NCI-H2196 treated with DMSO at 0.1 percent for 48 hours (cell line): ENCODE measurements around the gene NEIL1.
"Not testable (repeated sequence)": the region's sequence is repeated elsewhere in the genome, so short reads cannot be mapped to it uniquely, and the experiment has no call there.

Experiments
- DNase-seq: peaks from one replicate; lab custom pipeline; 2025; ENCODE audit not compliant: unreplicated experiment; lab: John Stamatoyannopoulos, UW

The NEIL1 gene, protein sequence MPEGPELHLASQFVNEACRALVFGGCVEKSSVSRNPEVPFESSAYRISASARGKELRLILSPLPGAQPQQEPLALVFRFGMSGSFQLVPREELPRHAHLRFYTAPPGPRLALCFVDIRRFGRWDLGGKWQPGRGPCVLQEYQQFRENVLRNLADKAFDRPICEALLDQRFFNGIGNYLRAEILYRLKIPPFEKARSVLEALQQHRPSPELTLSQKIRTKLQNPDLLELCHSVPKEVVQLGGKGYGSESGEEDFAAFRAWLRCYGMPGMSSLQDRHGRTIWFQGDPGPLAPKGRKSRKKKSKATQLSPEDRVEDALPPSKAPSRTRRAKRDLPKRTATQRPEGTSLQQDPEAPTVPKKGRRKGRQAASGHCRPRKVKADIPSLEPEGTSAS

DNA sequence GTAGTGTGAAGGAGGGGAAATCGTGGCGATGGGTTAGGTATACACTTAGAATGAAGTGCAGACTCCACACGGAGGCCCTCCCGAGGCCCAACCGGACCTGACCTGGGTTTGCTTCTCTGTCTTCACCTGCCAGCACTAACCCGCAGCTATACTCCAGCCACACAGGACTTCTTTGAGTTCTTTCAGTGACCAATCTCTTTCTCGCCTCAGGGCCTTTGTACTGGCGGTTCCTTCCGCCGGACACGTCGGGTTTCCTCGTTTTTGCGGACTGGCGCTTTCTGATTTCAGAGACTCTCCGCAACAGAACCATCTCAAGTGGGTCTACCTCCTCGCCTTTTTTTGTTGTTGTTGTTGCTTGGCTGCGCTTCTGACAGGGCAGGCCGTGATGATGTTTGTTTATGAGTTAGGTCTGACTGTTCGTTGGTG lies at the start of gene NEIL1:
Gene NEIL1, plus strand, starts transcription at position 244 of the 426 bp plus-strand sequence. CDS start 1,867 bp downstream, outside the sequence.
- DNase-seq, result no peak

GRCh38 chr15:75298541-75299310 lies 48.1 kb upstream of the NEIL1 start:
- not testable (repeated sequence) for DNase-seq

DNA sequence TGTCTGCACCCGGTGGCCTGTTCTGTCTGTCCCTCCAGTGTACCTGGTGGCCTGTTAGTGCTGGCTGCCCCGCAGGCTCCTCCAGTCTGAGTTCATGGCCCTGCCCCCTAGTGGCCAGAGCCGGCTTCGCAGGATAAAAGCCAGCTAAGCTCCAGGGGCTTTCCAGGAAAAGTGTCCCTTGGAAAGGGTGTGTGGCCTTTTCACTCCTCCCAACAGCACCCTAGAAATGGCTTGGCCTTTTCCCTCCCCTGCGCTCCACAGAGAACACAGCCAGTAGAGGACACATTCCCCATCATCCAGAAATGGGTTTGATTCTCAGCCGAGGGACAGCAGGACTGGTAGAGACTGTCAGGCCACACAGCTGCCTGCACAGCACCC lies 47.5 kb upstream of the NEIL1 start:
- not testable (repeated sequence) for DNase-seq

DNA sequence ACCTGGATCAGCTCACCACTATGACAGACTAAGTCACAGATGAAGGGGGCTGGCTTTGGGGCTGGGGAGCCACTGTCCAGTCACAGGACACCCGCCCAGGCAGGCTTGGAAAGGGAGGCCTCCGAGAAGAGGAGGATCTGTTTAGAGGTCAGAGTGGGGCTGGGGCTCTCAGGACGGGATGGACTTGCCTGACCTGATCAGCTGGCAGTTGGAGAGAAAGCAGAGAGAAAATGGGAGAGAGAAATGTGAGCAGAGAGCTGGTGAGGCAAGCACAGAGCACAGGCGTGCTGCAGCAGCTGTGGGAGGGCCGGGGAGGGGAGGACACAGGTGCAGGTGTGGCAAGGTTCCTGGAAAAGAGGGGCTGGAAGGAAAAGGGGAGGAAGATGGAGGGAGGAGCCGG lies 46.8 kb upstream of the NEIL1 start:
- DNase-seq, result not testable (repeated sequence)

- DNase-seq, result no peak
Measured at GRCh38 chr15:75302318-75302717, 44.5 kb upstream of the NEIL1 start.

- not testable (repeated sequence) for DNase-seq
Measured at GRCh38 chr15:75302753-75303152, 44.1 kb upstream of the NEIL1 start.

GRCh38 chr15:75306188-75306587 lies 40.7 kb upstream of the NEIL1 start:
- no peak for DNase-seq

DNA sequence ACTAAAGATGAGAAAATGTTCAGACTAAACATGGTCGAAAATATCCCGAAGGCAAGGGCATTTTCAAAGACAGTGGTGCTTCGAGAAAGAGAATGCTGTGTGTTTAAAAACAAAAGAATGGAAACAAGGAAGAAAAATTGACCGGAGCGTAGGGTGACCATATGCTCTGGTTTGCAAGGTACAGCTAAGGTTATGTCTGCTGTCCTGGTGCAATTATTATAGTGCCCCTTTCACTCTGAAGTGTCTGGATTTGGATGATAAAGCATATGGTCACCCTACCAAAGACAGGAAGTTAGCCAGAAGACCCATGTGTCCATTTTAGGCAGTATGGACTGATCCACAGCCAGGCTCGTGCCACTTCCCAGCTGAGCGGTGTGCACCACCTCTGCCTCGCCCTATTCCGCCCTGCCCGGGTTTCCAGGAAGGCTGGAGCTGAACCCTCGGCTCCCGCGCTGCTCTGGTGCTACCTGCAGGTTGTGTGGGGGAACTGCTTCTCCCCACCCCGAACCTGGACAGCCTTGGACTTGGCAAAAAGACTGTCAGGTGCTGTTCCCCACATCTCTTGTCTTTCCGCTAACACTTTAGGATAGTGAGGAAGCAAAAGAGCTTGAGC lies 39.0 kb upstream of the NEIL1 start:
- DNase-seq, result no peak

GRCh38 chr15:75309711-75310110 lies 37.1 kb upstream of the NEIL1 start:
- no peak for DNase-seq

- DNase-seq, result not testable (repeated sequence)
Measured at GRCh38 chr15:75312548-75312947, 34.3 kb upstream of the NEIL1 start.

DNA sequence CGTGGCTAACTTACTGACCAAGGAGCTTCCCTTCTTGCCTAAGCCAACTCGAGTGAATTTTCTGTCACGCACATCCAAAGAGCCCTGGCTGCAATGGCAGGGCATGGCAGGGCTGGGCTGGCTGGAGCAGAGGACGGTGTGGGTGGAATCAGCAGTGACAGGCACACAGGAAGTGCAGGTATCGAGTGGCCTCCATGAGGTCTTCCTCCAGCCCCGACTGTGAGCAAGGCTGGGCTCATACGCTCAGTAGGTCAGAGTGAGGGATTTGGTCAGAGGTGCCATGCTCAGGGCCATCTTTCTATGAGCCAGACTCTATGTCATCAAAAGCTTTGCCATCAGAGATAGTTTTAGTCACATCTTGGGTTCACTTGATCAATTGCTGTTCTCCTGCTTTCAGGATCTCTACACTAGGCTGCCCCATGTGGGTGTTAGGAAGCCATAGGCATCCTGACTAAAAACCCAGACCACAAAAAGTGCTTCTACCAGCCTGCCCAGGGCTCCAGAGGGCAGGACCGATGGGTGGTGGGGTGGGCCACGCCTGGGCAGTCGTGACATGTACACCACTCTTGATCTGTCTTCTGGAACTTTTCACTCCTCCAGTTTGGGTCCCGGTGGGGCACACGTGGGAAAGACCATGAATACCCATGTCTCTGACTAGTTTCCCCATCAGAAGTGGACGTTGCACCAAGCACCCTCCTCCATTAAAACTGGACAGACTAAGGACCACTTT lies 33.6 kb upstream of the NEIL1 start:
- no peak for DNase-seq

DNA sequence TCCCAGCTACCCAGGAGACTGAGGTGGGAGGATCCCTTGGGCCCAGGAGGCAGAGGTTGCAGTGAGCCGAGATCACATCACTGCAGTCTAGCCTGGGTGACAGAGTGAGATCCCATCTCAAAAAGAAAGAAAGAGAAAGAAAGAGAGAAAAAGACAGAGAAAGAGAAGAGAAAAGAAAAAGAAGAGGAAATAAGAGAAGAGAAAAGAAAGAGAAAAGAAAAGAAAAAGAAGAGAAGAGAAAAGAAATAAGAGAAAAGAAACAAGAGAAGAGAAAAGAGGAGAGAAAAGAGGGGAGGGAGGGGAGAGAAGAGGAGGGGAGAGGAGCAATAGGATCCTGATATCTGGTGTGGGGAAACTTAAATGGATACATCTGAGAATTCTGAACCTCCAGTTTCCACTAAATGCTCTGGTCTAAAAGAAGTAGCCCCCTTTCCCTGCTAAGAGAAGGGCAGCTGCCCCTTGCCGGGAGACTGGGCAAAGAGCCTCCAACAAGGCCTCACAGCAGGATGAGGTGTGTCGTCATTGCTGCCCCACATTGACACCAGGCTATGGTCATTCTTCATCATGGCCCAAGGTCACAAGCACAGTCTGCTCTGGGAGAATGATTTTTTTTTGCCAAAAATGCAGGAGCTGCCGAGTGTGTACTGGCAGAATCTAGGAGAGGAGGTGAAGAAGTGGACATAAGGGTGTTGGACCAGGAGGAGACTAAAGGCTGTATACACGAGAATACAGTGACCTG lies 32.1 kb upstream of the NEIL1 start:
- DNase-seq, result no peak

GRCh38 chr15:75319231-75319897 lies 27.5 kb upstream of the NEIL1 start:
- DNase-seq, result not testable (repeated sequence)

DNA sequence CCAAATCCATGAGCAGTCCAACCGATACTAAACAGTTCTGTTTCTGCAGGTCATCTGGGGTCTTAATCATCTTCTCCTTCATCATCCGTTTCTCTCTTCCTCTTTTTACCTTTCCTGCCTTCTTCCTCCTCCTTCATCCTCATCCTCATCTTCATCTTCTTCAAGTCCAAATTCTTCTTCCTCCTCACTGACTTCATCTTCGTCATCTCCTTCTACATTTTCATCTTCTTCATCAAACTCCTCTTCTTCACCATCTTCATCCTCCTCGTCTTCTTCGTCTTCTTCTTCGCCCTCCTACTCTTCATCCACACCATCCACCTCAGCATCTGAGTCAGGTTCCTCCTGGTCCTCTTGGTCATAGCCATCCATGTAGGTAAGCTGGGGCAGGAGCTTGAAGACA lies 25.1 kb upstream of the NEIL1 start:
- no peak for DNase-seq

GRCh38 chr15:75325922-75326321 lies 20.9 kb upstream of the NEIL1 start:
- DNase-seq, result no peak

GRCh38 chr15:75327005-75327404 lies 19.8 kb upstream of the NEIL1 start:
- DNase-seq, result no peak

GRCh38 chr15:75327491-75327890 lies 19.3 kb upstream of the NEIL1 start:
- DNase-seq, result no peak

- DNase-seq, result no peak
Measured at GRCh38 chr15:75328493-75329314, 18.1 kb upstream of the NEIL1 start.

DNA sequence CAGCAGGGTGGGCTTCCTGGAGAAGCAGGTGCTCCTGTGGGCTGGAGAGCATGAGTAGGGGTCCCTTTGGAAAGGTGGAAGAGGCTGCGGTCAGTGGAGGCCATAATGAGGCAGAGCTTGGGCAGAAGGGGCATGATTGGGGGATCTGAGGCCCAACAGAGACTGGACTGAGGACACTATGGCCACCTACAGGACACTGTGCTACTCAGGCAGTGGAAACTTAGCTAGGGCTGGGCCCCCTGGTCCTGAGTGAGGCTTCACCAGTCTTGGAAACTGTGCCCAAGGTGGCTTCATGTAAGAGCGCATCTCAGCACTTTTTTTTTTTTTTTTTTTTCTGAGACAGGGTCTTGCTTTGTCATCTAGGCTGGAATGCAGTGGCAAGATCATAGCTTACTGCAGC lies 17.3 kb upstream of the NEIL1 start:
- DNase-seq, result no peak
